GM21717 (cell line): ENCODE data around the gene ANAPC2.

Experiments
- ATAC-seq: cut with Tn5 transposase; IDR thresholded peaks from one replicate; pipeline ENCODE4 v1.9.1; 2021; ENCODE audit warnings: mild to moderate bottlenecking, moderate library complexity; ENCODE audit not compliant: unreplicated experiment

ANAPC2 gene

DNA sequence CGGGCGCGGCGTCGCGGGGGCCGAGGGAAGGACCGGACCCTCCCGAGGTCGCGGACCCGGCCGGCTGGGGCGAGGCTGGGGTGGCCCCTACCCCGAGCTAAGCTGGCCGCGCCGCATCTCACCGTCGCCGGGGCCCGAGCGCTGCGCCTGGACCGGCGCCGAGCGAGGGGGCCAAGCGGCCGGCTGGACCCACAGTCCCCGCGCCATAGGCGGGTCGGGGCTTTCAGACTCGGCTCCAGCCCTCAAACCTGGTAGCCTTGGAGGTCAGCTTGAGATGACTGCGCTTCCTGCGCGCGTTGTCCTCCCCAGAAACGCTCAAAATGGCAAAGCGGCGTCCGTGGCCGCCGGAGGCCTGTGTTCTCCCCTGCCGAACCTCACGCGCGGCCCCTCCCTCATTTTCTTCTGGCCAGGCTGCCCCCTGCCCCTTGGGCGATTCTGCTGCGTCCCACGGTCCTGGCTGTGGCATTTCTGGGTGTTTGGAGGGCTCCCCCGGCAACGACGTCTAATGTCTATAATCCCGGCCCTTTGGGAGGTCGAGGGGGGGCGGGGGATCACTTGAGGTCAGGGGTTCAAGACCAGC is 58.1 kb downstream of the ANAPC2 start:
- ATAC-seq = no peak

DNA sequence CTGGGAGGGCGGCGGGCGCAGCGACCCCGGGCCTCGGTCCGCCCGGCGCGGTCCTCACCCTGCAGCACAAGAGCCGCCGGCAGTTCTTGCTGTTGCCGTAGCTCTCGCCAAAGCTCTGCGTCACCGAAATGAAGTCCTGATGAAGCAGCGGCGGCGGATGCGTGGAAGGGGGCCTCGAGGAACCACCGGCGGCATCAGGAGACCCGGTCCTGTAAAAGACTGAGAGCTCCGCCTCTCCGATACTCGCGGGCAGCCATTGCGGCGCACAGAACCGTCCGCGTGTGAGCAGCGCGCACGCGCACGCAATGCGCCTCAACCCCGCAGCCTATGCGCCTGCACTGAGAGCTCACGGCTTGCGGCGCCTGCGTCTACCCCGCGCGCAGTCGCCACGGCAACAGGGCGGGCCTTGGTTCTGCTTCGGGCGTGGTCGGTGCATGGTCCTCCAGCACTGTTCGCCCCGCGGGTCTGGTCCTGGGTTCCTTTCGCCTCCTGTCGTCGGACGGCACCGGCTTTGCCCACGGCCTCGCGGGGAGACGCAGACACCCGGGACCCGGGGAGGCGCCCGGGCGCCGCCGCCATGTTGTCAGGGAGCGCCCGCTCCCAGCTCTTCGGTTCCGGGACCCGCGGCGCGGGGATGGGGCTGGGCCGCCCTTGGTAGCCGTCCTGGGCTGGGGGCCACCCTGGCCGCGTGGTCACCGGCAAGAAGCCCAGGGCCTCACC is 58.7 kb downstream of the ANAPC2 start:
- ATAC-seq = peak; percentile 56

DNA sequence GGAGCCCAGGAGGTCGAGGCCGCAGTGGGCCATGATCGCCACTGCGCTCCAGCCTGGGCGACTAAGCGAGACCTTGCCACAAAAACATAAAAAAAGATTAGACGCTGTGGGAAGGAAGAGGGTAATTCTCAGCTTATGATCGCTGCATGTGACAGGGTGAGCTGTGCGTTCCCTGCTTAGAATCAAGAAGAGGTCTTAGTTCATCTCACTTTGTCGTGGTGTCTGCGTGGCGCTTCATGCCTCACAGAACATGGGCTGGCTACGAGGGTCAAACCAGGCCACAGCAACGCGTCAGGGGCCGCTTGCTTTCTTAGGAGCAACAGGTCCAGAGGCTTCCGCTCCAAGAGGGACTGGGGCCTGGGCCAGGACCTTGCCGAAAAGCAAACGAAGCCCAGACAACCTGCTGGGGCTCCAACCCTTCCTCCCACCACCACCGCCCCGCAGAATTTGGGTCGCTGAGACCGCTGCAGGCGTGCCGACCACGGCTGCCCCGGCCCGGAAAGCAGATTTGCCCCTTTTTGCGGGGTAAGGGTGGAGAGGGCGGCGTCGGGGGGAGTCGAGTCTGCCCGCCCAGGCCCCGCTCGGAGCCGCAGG is 59.4 kb downstream of the ANAPC2 start:
- ATAC-seq = no peak

DNA sequence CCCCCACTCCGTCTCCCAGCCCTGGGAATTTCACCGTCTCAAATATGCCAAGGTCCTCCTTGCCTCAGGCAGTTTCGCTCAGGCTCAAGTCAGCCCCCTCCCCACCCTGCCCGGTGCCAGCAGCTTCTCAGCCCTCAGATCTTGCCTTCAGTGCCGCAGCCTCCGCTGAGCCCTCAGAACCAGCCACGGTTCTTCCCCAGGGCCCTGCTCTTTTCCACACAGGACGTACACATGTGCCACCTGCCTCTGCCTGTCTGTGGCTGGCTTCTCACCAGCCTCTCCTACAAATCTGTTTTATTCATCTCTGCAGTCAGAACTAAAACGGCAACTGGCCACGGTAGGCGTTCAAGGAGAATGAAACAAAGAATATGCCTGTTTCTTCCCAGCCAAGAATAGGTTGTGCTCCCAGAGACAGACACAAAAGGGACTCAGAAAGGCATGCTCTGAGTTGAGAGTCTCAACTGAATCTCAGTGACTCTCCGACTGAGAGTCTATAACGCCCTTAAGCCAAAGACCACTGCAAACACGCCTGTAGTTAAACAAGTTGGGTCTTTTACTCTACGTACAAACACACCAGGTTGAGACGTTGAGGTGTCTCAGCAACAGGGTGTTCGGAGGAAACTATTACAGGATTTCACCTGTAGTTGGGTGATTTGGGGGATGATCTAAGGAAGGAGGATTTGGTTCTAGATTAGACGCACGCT is 60.0 kb downstream of the ANAPC2 start:
- no peak for ATAC-seq

DNA sequence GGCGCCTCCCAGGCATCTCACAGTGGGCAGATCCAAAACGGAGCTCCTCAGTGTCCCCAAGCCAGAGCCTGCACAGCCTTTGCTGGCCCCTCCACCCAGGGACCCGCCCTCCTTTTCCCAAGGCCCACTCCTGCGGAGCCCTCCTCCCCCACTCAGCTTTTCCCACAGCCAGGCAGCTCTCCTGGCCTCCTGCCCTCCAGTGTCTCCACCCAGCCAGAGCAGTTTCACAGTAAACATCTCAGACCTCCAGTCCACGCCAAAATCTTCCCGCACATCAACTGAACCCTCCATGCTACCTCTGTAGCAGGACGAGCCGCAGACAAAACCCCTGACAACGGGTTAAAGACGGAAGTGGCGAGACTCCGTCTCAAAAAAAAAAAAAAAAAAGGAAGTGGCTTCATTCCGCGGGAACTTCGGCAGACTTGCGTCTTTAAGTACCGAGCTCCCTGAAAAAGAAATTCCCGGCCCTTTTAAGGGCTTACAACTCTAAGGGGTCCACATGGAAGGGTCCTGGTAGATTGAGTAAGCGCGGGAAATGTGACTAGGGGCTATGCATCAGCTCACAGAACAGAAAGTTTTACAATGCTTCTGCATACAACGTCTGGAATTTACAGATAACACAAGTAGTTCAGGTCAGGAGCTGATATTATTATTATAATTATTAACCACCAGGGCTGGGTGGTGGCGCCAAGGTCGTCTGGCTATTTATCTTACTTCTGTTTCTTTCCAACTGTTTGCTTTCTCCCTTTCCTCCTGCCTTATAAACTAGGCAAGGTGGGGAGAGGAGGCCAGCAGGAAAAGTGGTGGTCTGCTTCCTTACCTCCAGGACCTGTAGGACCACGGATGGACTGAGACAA is 60.8 kb downstream of the ANAPC2 start:
- no peak for ATAC-seq

DNA sequence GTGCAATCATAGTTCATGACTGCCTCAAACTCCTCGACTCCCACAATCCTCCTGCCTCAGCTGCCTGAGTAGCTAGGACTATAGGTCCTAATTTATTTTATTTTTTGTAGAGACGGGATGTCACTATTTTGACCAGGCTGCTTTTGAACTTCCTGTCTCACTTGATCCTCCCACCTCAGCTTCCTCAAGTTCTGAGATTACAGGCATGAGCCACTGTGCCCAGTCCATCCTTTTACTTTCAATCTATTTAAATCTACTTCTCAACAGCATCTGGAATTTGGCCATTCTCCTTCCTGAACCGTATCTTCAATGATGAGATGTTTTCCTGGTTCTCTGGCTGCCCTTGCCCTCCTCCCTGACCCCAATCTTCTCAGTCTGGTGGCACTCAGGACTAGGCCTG is 61.6 kb downstream of the ANAPC2 start:
- ATAC-seq = no peak
